Activated T-cell treated with anti-CD3 and anti-CD28 coated beads, Interleukin-2, amount 50 U/mL, for 4 hours (primary cell): ENCODE results near the gene VSIR. TPM values are rescaled to one million over a fixed set of nuclear protein-coding genes. Genes with fewer than 3 reads are reported as not detected.
A peak's percentile ranks its signal among the peaks of the same experiment; 100 is the strongest.

Experiments
- ATAC-seq, 2 donors: fragments of 200-7000 bp; cut with Tn5 transposase; one replicate each; pipeline ENCODE4 v1.10.0; 2021
- DNase-seq: peaks from one replicate; pipeline ENCODE4 v3.0.0-alpha.2; 2020
- H3K27me3 Mint-ChIP-seq: one replicate; pipeline ENCODE4 v1.8.0; 2021; ENCODE audit warnings: low read depth, mixed read lengths
- H3K36me3 Mint-ChIP-seq: one replicate; pipeline ENCODE4 v1.8.0; 2022; ENCODE audit warnings: mixed read lengths; ENCODE audit not compliant: insufficient read depth
- H3K4me1 Mint-ChIP-seq: one replicate; pipeline ENCODE4 v1.8.0; 2021; ENCODE audit warnings: low read depth, mixed read lengths
- H3K4me3 Mint-ChIP-seq: one replicate; pipeline ENCODE4 v1.8.0; 2021; ENCODE audit warnings: mild to moderate bottlenecking, moderate library complexity, mixed read lengths
- H3K9me3 Mint-ChIP-seq: one replicate; pipeline ENCODE4 v1.8.0; 2021; ENCODE audit warnings: mixed read lengths
- total RNA-seq, 3 donors: library from RNA; stranded (reverse); gene quantifications; one replicate each; pipeline ENCODE4 v1.2.1, GENCODE V29; 2021

VSIR gene
- total RNA-seq, 3 donors from 2014 or later, result 238 to 274 (median 240) TPM

- Mint-ChIP-seq H3K27me3 (no peaks in the 10 kb centered on the region), H3K4me3 (no peak overlapping the region), H3K36me3 (no peaks in the 10 kb centered on the region), H3K9me3 (no peaks in the 10 kb centered on the region), H3K4me1 (peaks cover 8% of the 10 kb centered on the region)
- DNase-seq, result no peak
- no peak for ATAC-seq
Measured at GRCh38 chr10:71799608-71800453, 26.5 kb upstream of the VSIR start.

GRCh38 chr10:71799112-71799511 lies 25.8 kb upstream of the VSIR start:
- Mint-ChIP-seq H3K27me3 (no peaks in the 10 kb centered on the region), H3K36me3 (no peaks in the 10 kb centered on the region), H3K9me3 (no peaks in the 10 kb centered on the region), H3K4me1 (peaks cover 8% of the 10 kb centered on the region), H3K4me3 (no peak overlapping the region)
- no peak for DNase-seq
- ATAC-seq, result no peak

- no peak for DNase-seq
- Mint-ChIP-seq H3K4me1 (peaks cover 8% of the 10 kb centered on the region), H3K9me3 (no peaks in the 10 kb centered on the region), H3K4me3 (no peak overlapping the region), H3K27me3 (peaks cover 5% of the 10 kb centered on the region), H3K36me3 (peaks cover 3% of the 10 kb centered on the region)
- ATAC-seq, result no peak
Measured at GRCh38 chr10:71798308-71798624, 24.9 kb upstream of the VSIR start.

- Mint-ChIP-seq H3K36me3 (peaks cover 3% of the 10 kb centered on the region), H3K4me1 (peaks cover 8% of the 10 kb centered on the region), H3K27me3 (peaks cover 5% of the 10 kb centered on the region), H3K9me3 (no peaks in the 10 kb centered on the region), H3K4me3 (no peak overlapping the region)
- DNase-seq (no peak), ATAC-seq (peak; percentile 37 to 48)
Measured at GRCh38 chr10:71797533-71798307, 24.4 kb upstream of the VSIR start.

- Mint-ChIP-seq H3K36me3 (peaks cover 3% of the 10 kb centered on the region), H3K4me1 (peaks cover 8% of the 10 kb centered on the region), H3K9me3 (no peaks in the 10 kb centered on the region), H3K27me3 (peaks cover 5% of the 10 kb centered on the region), H3K4me3 (no peak overlapping the region)
- DNase-seq (no peak), ATAC-seq (peak in 1 of 2 donors; percentile 18)
Measured at GRCh38 chr10:71796749-71797405, 23.6 kb upstream of the VSIR start.

- Mint-ChIP-seq H3K36me3 (peaks cover 3% of the 10 kb centered on the region), H3K4me1 (peaks cover 11% of the 10 kb centered on the region), H3K4me3 (no peak overlapping the region), H3K27me3 (peaks cover 5% of the 10 kb centered on the region), H3K9me3 (no peaks in the 10 kb centered on the region)
- ATAC-seq (no peak), DNase-seq (no peak)
Measured at GRCh38 chr10:71795248-71795647, 21.9 kb upstream of the VSIR start.

- H3K4me3 Mint-ChIP-seq, result no peak overlapping the region
- H3K4me1 Mint-ChIP-seq, result peaks cover 3% of the 10 kb centered on the region
- peak; percentile 37 to 41 for ATAC-seq
- no peaks in the 10 kb centered on the region for H3K9me3 Mint-ChIP-seq
- no peak for DNase-seq
- H3K36me3 Mint-ChIP-seq, result peaks cover 3% of the 10 kb centered on the region
- peaks cover 5% of the 10 kb centered on the region for H3K27me3 Mint-ChIP-seq
Measured at GRCh38 chr10:71790749-71791440, 17.6 kb upstream of the VSIR start.

GRCh38 chr10:71789871-71790270 lies 16.6 kb upstream of the VSIR start:
- no peak for DNase-seq
- Mint-ChIP-seq H3K4me3 (no peak overlapping the region), H3K4me1 (peaks cover 3% of the 10 kb centered on the region), H3K9me3 (no peaks in the 10 kb centered on the region), H3K36me3 (peaks cover 3% of the 10 kb centered on the region), H3K27me3 (peaks cover 5% of the 10 kb centered on the region)
- ATAC-seq, result no peak

GRCh38 chr10:71788954-71789353 lies 15.6 kb upstream of the VSIR start:
- Mint-ChIP-seq H3K9me3 (no peaks in the 10 kb centered on the region), H3K36me3 (peaks cover 3% of the 10 kb centered on the region), H3K4me3 (no peak overlapping the region), H3K4me1 (peaks cover 3% of the 10 kb centered on the region), H3K27me3 (peaks cover 5% of the 10 kb centered on the region)
- ATAC-seq (no peak), DNase-seq (no peak)

- ATAC-seq (no peak), DNase-seq (no peak)
- no peak overlapping the region for H3K4me3 Mint-ChIP-seq
- H3K4me1 Mint-ChIP-seq, result no peaks in the 10 kb centered on the region
- no peaks in the 10 kb centered on the region for H3K36me3 Mint-ChIP-seq
- H3K9me3 Mint-ChIP-seq, result no peaks in the 10 kb centered on the region
- H3K27me3 Mint-ChIP-seq, result no peaks in the 10 kb centered on the region
Measured at GRCh38 chr10:71784679-71785272, 11.5 kb upstream of the VSIR start.

GRCh38 chr10:71783917-71784678 lies 10.8 kb upstream of the VSIR start:
- H3K9me3 Mint-ChIP-seq, result no peaks in the 10 kb centered on the region
- H3K36me3 Mint-ChIP-seq, result no peaks in the 10 kb centered on the region
- no peaks in the 10 kb centered on the region for H3K27me3 Mint-ChIP-seq
- H3K4me1 Mint-ChIP-seq, result no peaks in the 10 kb centered on the region
- no peak for ATAC-seq
- H3K4me3 Mint-ChIP-seq, result no peak overlapping the region
- no peak for DNase-seq

GRCh38 chr10:71782917-71783490 lies 9.7 kb upstream of the VSIR start:
- Mint-ChIP-seq H3K27me3 (no peaks in the 10 kb centered on the region), H3K4me3 (no peak overlapping the region), H3K4me1 (no peaks in the 10 kb centered on the region), H3K9me3 (no peaks in the 10 kb centered on the region), H3K36me3 (no peaks in the 10 kb centered on the region)
- ATAC-seq (no peak), DNase-seq (no peak)
